ENCODE results near the gene MDC1. TPM values are rescaled to one million over a fixed set of nuclear protein-coding genes. Genes with fewer than 3 reads are reported as not detected.

MDC1 gene
- polyA plus RNA-seq, 3 donors: 0.27 to 4.5 (median 0.34) TPM

DNA sequence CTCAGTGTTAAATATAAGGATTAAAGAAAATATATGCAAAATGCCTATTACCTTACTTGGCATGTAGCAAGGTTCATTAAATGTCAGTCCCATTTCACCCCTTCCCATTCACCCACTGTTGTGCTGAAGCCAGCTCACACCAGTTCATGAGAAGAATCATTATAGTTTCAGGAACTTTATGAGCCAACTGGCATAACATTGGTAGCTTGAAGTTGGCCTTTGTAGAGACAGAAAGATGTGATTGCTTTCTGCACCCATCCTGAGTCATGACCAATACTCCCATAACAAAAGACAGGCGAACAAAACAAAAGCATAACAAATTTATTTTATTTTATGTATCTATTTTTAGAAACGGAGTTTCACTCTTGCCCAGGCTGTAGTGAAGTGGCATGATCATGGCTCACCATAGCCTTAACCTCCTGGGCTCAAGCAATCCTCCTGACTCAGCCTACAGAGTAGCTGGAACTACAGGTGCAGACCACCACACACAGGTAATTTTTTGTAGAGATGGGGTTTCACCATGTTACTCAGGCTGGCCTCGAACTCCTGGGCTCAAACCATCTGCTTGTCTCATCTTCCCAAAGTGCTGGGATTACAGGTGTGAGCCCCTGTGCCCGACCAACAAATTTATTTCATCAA, 44.8 kb upstream of the MDC1 start:
- H3K9me3 Mint-ChIP-seq: peaks cover 0 to 2% (median 0%) of the 10 kb centered on the region in 7 donors
- 100% methylated on average over 2 of the region's 4 CpGs for WGBS (ENCODE audit: insufficient coverage)
- Histone ChIP-seq H3K4me1 (ENCODE audit: control insufficient read depth in 1 of 2, insufficient read depth in 2 of 2, low read length in 2 of 2) (peaks cover 36 to 39% of the 10 kb centered on the region in 2 donors), H2AFZ (ENCODE audit: insufficient read depth, low read depth, low read length, poor library complexity, severe bottlenecking) (no peak overlapping the region), H3K4me3 (replicated peaks in 1 of 3; ENCODE audit: low read depth in 2 of 3, low read length in 3 of 3) (no peak overlapping the region), H3K9me3 (replicated peaks in 1 of 2; ENCODE audit: control insufficient read depth in 1 of 2, insufficient read depth in 1 of 2, low read length in 2 of 2) (no peaks in the 10 kb centered on the region), H3K27me3 (ENCODE audit: control insufficient read depth in 2 of 2, insufficient read depth in 2 of 2, low read length in 2 of 2) (no peaks in the 10 kb centered on the region), H3K79me2 (ENCODE audit: insufficient read depth, low read length) (no peaks in the 10 kb centered on the region), H3K27ac (ENCODE audit: low read depth in 1 of 2, low read length in 2 of 2) (no peak overlapping the region), H3K9ac (ENCODE audit: insufficient read depth, low read length, poor library complexity, severe bottlenecking) (no peak overlapping the region), H3K4me2 (replicated peaks; ENCODE audit: extremely low read depth, low read length, poor library complexity, severe bottlenecking) (no peak overlapping the region), H4K20me1 (ENCODE audit: insufficient read depth, low read length) (no peaks in the 10 kb centered on the region), H3K36me3 (replicated peaks in 1 of 2; ENCODE audit: control insufficient read depth in 1 of 2, insufficient read depth in 2 of 2, low read length in 2 of 2) (no peaks in the 10 kb centered on the region)
- peaks cover 0 to 7% of the 10 kb centered on the region in 2 donors for H3K36me3 Mint-ChIP-seq
- H3K27ac Mint-ChIP-seq: no peak overlapping the region
- peaks cover 17 to 22% (median 17%) of the 10 kb centered on the region in 3 donors for H3K27me3 Mint-ChIP-seq (ENCODE audit: low read depth in 3 of 3)
- no peak overlapping the region for H3K4me3 Mint-ChIP-seq
- peaks cover 56% of the 10 kb centered on the region for H3K4me1 Mint-ChIP-seq
- DNase-seq: no peak
- TF ChIP-seq, protein P1, sequence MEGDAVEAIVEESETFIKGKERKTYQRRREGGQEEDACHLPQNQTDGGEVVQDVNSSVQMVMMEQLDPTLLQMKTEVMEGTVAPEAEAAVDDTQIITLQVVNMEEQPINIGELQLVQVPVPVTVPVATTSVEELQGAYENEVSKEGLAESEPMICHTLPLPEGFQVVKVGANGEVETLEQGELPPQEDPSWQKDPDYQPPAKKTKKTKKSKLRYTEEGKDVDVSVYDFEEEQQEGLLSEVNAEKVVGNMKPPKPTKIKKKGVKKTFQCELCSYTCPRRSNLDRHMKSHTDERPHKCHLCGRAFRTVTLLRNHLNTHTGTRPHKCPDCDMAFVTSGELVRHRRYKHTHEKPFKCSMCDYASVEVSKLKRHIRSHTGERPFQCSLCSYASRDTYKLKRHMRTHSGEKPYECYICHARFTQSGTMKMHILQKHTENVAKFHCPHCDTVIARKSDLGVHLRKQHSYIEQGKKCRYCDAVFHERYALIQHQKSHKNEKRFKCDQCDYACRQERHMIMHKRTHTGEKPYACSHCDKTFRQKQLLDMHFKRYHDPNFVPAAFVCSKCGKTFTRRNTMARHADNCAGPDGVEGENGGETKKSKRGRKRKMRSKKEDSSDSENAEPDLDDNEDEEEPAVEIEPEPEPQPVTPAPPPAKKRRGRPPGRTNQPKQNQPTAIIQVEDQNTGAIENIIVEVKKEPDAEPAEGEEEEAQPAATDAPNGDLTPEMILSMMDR (IDR thresholded peaks at IDR 0.05): no peak
- intact Hi-C loops (cut with micrococcal nuclease): loop anchor here in 1 of 2 donors (10.0 kb wide), 1 partner anchor 113 kb away; no protein-coding TSS in a partner anchor

DNA sequence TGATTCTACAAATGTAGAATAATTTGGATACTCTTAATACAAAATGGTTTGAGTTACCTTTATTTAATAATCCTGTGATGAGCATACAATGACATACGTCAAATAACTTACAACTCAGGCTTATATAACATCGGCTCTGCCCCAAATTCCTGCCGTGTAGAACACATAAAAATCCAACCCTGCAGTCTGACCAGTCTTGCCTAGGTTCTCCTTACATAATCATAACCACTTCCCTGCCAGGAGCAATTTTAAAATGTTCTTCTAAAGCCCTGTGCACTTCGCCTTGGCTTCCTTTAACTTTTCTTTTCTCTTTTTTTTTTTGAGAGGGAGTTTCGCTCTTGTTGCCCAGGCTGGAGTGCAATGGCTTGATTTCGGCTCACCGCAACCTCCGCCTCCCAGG, 43.5 kb upstream of the MDC1 start:
- no peaks in the 10 kb centered on the region for H3K36me3 ChIP-seq (replicated peaks in 1 of 2; ENCODE audit: control insufficient read depth in 1 of 2, insufficient read depth in 2 of 2, low read length in 2 of 2)
- peaks cover 43 to 47% of the 10 kb centered on the region in 2 donors for H3K4me1 ChIP-seq (ENCODE audit: control insufficient read depth in 1 of 2, insufficient read depth in 2 of 2, low read length in 2 of 2)
- H3K27ac ChIP-seq (ENCODE audit: low read depth in 1 of 2, low read length in 2 of 2): no peak overlapping the region
- Mint-ChIP-seq H3K4me1 (peaks cover 57% of the 10 kb centered on the region), H3K27ac (peak overlapping the region in 5 of 7 donors; percentile 8 to 54 (median 47)), H3K4me3 (no peak overlapping the region), H3K36me3 (peaks cover 0 to 7% of the 10 kb centered on the region in 2 donors), H3K9me3 (peaks cover 0 to 1% (median 0%) of the 10 kb centered on the region in 7 donors), H3K27me3 (ENCODE audit: low read depth in 3 of 3) (peaks cover 17 to 20% (median 19%) of the 10 kb centered on the region in 3 donors)
- no peaks in the 10 kb centered on the region for H3K9me3 ChIP-seq (replicated peaks in 1 of 2; ENCODE audit: control insufficient read depth in 1 of 2, insufficient read depth in 1 of 2, low read length in 2 of 2)
- H3K9ac ChIP-seq (ENCODE audit: insufficient read depth, low read length, poor library complexity, severe bottlenecking): no peak overlapping the region
- peak in 1 of 3 donors; percentile 39 for DNase-seq
- TF ChIP-seq, protein P1 (IDR thresholded peaks at IDR 0.05): no peak
- 39% methylated on average over 3 of the region's 8 CpGs for WGBS (ENCODE audit: insufficient coverage)
- H3K4me3 ChIP-seq (replicated peaks in 1 of 3; ENCODE audit: low read depth in 2 of 3, low read length in 3 of 3): no peak overlapping the region
- H3K4me2 ChIP-seq (replicated peaks; ENCODE audit: extremely low read depth, low read length, poor library complexity, severe bottlenecking): peak overlapping the region; percentile 11
- H4K20me1 ChIP-seq (ENCODE audit: insufficient read depth, low read length): no peaks in the 10 kb centered on the region
- no peaks in the 10 kb centered on the region for H3K27me3 ChIP-seq (ENCODE audit: control insufficient read depth in 2 of 2, insufficient read depth in 2 of 2, low read length in 2 of 2)
- H2AFZ ChIP-seq (ENCODE audit: insufficient read depth, low read depth, low read length, poor library complexity, severe bottlenecking): no peak overlapping the region
- intact Hi-C loops (cut with micrococcal nuclease): loop anchor here in 1 of 2 donors (10.0 kb wide), 1 partner anchor 114 kb away; no protein-coding TSS in a partner anchor
- no peaks in the 10 kb centered on the region for H3K79me2 ChIP-seq (ENCODE audit: insufficient read depth, low read length)
